Activated naive CD8-positive, alpha-beta T cell treated with anti-CD3 and anti-CD28 coated beads, Interleukin-2, amount 10 ng/mL, durations not matched to agents 7 days and 5 days (primary cell): Measurements from ENCODE around the gene CECR2. TPM values are rescaled to one million over a fixed set of nuclear protein-coding genes. Genes with fewer than 3 reads are reported as not detected.
A peak's percentile ranks its signal among the peaks of the same experiment; 100 is the strongest.

ENCODE experiments used
- ATAC-seq: fragments of 150-1000 bp; cut with Tn5 transposase; one replicate; pipeline ENCODE4 v1.10.0; 2021; ENCODE audit warnings: low read depth, moderate library complexity
- POLR2A ChIA-PET: fragments of 350-600 bp; sonication (Branson Sonifier 250); formaldehyde crosslinking; loops from one replicate; lab custom pipeline; 2021; ENCODE audit warnings: antibody characterized with exemption; lab: Charles Lee
- DNase-seq: peaks from one replicate; pipeline ENCODE4 v3.0.0; 2021
- H3K27ac Mint-ChIP-seq: one replicate; pipeline ENCODE4 v1.8.0; 2022; ENCODE audit warnings: mild to moderate bottlenecking, mixed read lengths
- H3K27me3 Mint-ChIP-seq: one replicate; pipeline ENCODE4 v1.8.0; 2022; ENCODE audit warnings: mild to moderate bottlenecking, moderate library complexity, mixed read lengths
- H3K36me3 Mint-ChIP-seq: one replicate; pipeline ENCODE4 v1.8.0; 2021; ENCODE audit warnings: mild to moderate bottlenecking, mixed read lengths
- H3K4me1 Mint-ChIP-seq: one replicate; pipeline ENCODE4 v1.8.0; 2021; ENCODE audit warnings: mixed read lengths
- H3K4me3 Mint-ChIP-seq: one replicate; pipeline ENCODE4 v1.8.0; 2022; ENCODE audit warnings: mild to moderate bottlenecking, moderate library complexity, mixed read lengths
- H3K9me3 Mint-ChIP-seq: one replicate; pipeline ENCODE4 v1.8.0; 2021; ENCODE audit warnings: mixed read lengths
- total RNA-seq, 2 experiments: library from RNA; stranded (reverse); gene quantifications; one replicate each; pipeline ENCODE4 v1.2.3, GENCODE V29; 2021

CECR2 gene
- total RNA-seq, result under 1 TPM in 1 of 2 experiments, not detected in 1; 0.06 TPM

DNA sequence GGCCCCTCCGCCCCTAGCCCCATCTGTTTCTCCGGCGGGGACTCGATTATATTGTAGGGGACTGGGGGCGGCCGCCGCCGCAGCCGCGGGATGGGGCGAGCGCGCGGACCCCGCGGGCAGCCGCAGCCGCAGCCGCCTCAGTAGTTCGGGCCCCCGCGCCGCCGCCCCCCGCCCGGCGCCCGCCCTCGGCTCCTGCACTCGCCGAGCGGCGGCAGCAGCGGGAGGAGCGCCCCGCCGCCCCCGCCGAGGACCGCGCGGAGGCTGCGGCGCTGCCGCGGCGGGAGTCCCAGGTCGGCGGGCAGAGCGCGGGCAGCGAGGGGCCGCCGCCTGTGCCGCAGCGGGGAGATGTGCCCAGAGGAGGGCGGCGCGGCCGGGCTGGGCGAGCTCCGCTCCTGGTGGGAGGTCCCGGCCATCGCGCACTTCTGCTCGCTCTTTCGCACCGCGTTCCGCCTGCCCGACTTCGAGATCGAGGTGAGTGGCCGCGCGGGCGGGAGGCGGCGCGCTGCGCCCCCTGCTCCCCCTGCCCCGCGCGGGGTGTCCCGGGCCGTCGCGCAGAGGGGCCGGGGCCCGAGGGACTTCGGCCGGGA, at the start of gene CECR2:
CECR2 (plus strand) TSS at position 22 of the 587 bp plus-strand sequence; CDS start at position 346, 324 bp downstream.
- peak; percentile 59 for ATAC-seq
- Mint-ChIP-seq H3K9me3 (no peaks in the 10 kb centered on the region), H3K36me3 (peaks cover 3% of the 10 kb centered on the region), H3K27ac (no peak within 1 kb of the TSS), H3K4me1 (peaks cover 21% of the 10 kb centered on the region), H3K4me3 (peak within 1 kb of the TSS; percentile 64), H3K27me3 (peaks cover 65% of the 10 kb centered on the region)
- POLR2A ChIA-PET, result no interaction called here
- DNase-seq, result peak; percentile 51

DNA sequence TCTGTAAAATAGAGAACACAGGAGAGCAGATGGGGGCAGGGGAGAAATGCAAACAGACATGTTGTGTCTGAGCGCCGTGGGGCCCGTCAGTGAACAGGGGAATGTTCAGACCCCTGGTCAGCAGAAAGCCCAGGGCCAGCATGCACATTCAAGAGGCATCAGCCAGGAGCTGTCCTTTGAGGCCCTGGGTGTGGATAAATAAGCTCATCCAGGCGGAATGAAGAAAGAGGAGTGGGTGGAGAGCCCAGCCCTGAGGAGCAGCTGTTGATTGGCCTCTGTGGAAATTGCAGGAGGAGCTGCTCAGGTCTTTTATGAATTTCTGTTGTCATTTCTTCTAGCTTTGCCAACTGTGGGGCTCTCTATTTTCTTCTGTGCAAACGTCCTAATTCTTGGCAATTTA, 49.7 kb upstream of the CECR2 start:
- no peak for ATAC-seq
- POLR2A ChIA-PET, result interaction anchor here (0.8 kb wide), 1 partner anchor 42 kb away, joined by 4 read pairs; no protein-coding TSS in a partner anchor
- Mint-ChIP-seq H3K36me3 (no peaks in the 10 kb centered on the region), H3K4me3 (no peak overlapping the region), H3K4me1 (no peaks in the 10 kb centered on the region), H3K27ac (no peak overlapping the region), H3K9me3 (no peaks in the 10 kb centered on the region), H3K27me3 (peaks cover 9% of the 10 kb centered on the region)
- no peak for DNase-seq

DNA sequence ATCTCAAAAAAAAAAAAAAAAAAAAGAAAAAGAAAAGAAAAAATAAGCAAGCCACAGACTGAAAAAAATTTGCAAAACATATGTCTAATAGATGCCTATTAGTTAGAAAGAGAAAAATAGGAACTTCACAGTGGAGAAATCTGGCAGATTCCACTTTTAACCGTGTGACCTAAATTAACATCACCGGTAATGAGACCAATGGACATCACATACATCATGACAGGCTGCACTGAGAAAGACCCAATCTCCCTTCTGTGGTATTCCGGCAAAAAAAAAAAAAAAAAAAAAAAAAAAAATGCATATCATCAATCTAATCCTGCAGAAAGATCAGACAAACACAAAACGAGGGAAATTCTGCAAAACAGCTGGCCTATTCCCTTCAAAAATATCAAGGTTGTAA, 46.7 kb upstream of the CECR2 start:
- no peaks in the 10 kb centered on the region for H3K9me3 Mint-ChIP-seq
- no peak overlapping the region for H3K4me3 Mint-ChIP-seq
- H3K27ac Mint-ChIP-seq, result no peak overlapping the region
- no peak for ATAC-seq
- no peak for DNase-seq
- H3K36me3 Mint-ChIP-seq, result no peaks in the 10 kb centered on the region
- POLR2A ChIA-PET, result no interaction called here
- H3K27me3 Mint-ChIP-seq, result peaks cover 11% of the 10 kb centered on the region
- H3K4me1 Mint-ChIP-seq, result no peaks in the 10 kb centered on the region

DNA sequence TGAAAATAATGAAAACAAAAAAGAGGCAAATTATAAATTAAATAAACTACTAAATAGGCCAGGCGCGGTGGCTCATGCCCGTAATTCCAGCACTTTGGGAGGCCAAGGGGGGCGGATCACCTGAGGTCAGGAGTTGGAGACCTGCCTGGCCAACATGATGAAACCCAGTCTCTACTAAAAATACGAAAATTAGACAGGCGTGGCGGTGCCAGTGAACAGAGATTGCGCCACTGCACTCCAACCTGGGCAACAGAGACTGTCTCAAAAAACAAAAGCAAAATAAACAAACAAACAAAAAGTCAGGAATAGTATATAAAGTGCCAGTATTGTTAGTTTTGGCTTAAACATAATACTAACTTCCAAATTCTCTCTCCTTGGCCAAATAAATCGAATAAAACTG, 37.6 kb upstream of the CECR2 start:
- no peaks in the 10 kb centered on the region for H3K9me3 Mint-ChIP-seq
- peaks cover 5% of the 10 kb centered on the region for H3K27me3 Mint-ChIP-seq
- no peak overlapping the region for H3K4me3 Mint-ChIP-seq
- POLR2A ChIA-PET, result no interaction called here
- H3K27ac Mint-ChIP-seq, result no peak overlapping the region
- DNase-seq, result no peak
- no peaks in the 10 kb centered on the region for H3K36me3 Mint-ChIP-seq
- H3K4me1 Mint-ChIP-seq, result no peaks in the 10 kb centered on the region
- no peak for ATAC-seq

DNA sequence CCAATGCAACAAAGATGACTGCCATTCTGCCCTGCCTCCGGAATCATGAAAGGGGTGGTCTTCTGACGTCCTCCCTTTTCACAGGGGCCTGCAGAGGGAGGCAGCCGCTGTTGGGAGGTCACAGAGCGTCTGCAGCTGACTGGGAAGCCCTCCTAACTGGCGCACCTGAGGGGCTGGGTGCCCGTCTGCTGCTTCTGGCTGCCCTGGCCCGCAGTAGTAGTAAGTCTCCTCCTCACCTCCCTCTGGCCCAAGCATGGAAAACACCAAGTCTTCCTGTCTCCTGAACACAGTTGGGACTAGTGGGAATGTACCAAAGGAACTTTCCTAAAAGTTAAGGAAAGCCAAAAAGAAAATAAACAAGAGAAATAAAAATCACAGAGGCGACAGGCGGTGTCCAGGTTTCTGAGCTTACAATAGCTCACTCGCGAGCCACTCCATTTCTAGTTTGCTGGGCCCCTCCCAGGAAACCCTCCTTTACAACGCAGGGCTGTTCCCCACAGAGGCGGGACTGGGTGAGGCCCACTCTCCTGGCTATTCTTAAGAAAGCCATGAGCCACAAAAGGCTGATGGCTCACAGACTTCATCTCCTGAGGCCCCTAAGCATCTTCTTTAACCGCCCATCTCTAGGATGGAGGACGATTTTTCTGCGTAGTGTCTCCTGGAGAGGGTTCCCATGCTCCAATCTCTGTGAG, 37.0 kb upstream of the CECR2 start:
- H3K9me3 Mint-ChIP-seq, result no peaks in the 10 kb centered on the region
- ATAC-seq, result no peak
- H3K4me1 Mint-ChIP-seq, result no peaks in the 10 kb centered on the region
- H3K27ac Mint-ChIP-seq, result no peak overlapping the region
- DNase-seq, result no peak
- H3K4me3 Mint-ChIP-seq, result no peak overlapping the region
- no peaks in the 10 kb centered on the region for H3K36me3 Mint-ChIP-seq
- H3K27me3 Mint-ChIP-seq, result peaks cover 5% of the 10 kb centered on the region
- POLR2A ChIA-PET, result no interaction called here

DNA sequence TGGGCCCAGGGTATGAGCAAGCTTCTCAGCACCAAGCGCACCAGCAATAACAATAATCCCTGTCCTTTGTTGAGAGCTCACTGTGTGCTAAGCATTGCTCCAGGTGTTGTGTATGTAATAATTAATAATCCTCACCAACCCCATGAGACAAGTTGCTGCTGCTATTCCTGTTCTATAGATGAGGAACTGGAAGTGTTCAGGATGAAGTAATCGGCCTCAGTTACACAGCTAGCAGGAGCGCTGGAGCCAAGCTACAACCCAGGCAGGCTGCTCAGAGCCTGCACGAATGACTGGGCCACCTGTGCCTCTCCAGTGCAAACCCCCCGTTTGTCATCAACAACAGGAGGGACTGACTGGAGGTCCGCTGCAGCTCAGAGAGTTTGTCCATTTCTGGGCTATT, 35.2 kb upstream of the CECR2 start:
- no peak overlapping the region for H3K27ac Mint-ChIP-seq
- no peak overlapping the region for H3K4me3 Mint-ChIP-seq
- H3K9me3 Mint-ChIP-seq, result no peaks in the 10 kb centered on the region
- ATAC-seq (no peak), DNase-seq (no peak)
- no peaks in the 10 kb centered on the region for H3K4me1 Mint-ChIP-seq
- H3K27me3 Mint-ChIP-seq, result peaks cover 7% of the 10 kb centered on the region
- POLR2A ChIA-PET, result no interaction called here
- H3K36me3 Mint-ChIP-seq, result no peaks in the 10 kb centered on the region

DNA sequence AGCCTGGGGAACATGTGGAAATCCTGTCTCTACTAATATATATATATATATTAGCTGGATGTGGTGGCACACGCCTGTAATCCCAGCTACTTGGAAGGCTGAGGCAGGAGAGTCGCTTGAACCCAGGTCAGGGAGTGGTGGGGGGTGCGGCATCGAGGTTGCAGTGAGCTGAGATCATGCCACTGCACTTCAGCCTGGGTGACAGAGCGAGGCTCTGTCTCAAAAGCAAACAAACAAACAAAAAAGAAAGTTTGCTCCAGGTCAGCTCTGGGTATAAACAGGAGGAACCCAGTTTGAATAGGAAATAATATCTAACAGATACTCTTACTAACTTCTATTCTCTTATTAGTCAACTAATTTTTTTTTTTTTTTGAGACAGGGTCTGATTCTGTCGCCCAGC, 34.3 kb upstream of the CECR2 start:
- no peak overlapping the region for H3K27ac Mint-ChIP-seq
- no peaks in the 10 kb centered on the region for H3K4me1 Mint-ChIP-seq
- POLR2A ChIA-PET, result no interaction called here
- H3K36me3 Mint-ChIP-seq, result no peaks in the 10 kb centered on the region
- ATAC-seq, result no peak
- DNase-seq, result no peak
- no peak overlapping the region for H3K4me3 Mint-ChIP-seq
- H3K27me3 Mint-ChIP-seq, result peaks cover 7% of the 10 kb centered on the region
- H3K9me3 Mint-ChIP-seq, result no peaks in the 10 kb centered on the region

DNA sequence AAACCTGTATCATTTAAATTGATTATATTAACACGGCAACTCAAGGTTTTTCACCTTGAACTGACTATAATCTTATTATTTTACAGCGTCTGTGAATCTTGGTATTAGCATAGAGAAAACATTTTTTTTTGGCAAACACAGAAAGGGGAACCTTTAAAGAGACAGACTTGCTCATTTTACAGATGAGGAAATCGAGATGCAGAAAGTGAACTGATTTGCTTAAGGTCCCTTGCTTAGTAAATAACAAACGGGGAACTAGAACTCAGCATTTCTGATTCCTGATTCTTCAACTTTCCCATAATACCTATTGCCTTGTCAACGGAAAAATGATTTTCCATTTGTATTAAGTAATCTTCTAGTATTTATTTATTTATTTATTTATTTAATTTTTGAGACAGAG, 33.2 kb upstream of the CECR2 start:
- DNase-seq (no peak), ATAC-seq (no peak)
- Mint-ChIP-seq H3K27me3 (peaks cover 7% of the 10 kb centered on the region), H3K4me3 (no peak overlapping the region), H3K4me1 (no peaks in the 10 kb centered on the region), H3K27ac (no peak overlapping the region), H3K36me3 (no peaks in the 10 kb centered on the region), H3K9me3 (no peaks in the 10 kb centered on the region)
- POLR2A ChIA-PET, result no interaction called here

DNA sequence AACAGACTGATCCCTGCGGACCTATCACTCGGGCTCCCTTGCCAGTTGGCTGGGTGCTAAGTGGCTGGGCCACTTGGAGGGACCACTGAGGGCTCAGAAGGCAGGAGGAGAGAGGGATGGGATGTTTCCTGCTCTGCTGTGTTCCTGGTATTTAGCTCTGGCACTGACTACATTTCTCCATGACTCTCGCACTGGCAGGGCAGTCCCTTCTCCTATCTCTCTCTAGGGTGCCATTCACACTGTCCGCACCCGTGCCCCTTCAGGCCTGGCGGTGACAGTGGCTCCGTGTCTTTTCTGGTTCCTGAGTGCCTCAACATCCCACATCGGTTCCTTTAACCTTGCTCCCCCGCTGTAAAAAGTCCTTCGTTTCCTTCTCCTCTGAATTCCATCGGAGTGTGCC, 31.6 kb upstream of the CECR2 start:
- POLR2A ChIA-PET, result no interaction called here
- no peaks in the 10 kb centered on the region for H3K4me1 Mint-ChIP-seq
- H3K27ac Mint-ChIP-seq, result no peak overlapping the region
- H3K27me3 Mint-ChIP-seq, result peaks cover 5% of the 10 kb centered on the region
- no peak for DNase-seq
- no peaks in the 10 kb centered on the region for H3K36me3 Mint-ChIP-seq
- no peaks in the 10 kb centered on the region for H3K9me3 Mint-ChIP-seq
- no peak overlapping the region for H3K4me3 Mint-ChIP-seq
- ATAC-seq, result no peak

DNA sequence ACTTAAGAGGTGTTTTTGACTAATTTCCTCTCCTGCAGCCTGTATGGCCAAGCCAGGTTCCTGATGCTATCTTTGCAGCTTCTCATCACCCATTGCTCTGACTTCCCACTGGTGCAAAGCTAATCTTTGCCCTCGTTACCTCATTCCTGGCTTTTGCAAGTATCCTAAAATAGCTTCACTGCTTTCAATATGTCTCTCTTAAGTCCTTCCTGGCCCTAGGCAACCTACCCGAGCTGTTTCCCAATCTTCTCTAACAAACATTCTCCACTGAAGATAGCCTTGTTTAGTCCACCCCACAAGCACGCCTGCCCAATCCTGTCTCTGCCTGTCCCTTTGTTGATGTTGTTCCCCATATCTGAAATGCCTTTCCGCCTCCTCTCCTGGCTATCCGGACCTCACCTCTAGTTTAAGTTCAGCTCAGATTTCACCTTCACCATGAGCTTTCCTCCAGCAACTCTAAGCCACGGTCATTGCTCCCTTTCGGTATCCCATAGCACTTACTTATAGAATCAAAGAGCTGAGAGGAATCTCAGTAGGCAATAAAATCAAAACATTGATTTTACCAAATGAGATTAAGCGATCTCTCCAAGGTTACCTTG, 30.1 kb upstream of the CECR2 start:
- Mint-ChIP-seq H3K36me3 (no peaks in the 10 kb centered on the region), H3K4me3 (no peak overlapping the region), H3K4me1 (no peaks in the 10 kb centered on the region), H3K27me3 (peaks cover 5% of the 10 kb centered on the region), H3K9me3 (no peaks in the 10 kb centered on the region), H3K27ac (no peak overlapping the region)
- ATAC-seq (no peak), DNase-seq (no peak)
- POLR2A ChIA-PET, result no interaction called here

DNA sequence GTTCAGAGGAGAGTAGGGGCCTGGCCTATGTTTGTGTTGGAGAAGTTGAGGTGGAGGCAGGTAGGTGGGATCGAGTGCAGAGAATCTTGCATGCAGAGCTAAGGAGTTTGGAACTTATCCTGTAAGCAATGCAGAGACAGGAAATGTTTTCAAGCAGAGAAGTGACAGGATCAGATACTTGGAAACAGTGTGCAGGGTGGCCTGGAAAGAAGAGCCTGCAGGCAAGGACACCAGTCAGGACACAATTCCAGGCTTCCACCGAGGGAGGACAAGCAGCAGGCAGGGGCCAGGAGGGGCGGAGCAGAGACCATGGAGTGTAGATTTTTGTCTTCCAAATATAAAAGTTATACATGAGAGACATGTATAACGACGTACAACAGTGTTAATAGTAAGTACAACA, 26.9 kb upstream of the CECR2 start:
- H3K4me1 Mint-ChIP-seq, result no peaks in the 10 kb centered on the region
- H3K9me3 Mint-ChIP-seq, result no peaks in the 10 kb centered on the region
- no peaks in the 10 kb centered on the region for H3K36me3 Mint-ChIP-seq
- no peak for DNase-seq
- H3K27ac Mint-ChIP-seq, result no peak overlapping the region
- peaks cover 2% of the 10 kb centered on the region for H3K27me3 Mint-ChIP-seq
- H3K4me3 Mint-ChIP-seq, result no peak overlapping the region
- ATAC-seq, result no peak
- POLR2A ChIA-PET, result no interaction called here

DNA sequence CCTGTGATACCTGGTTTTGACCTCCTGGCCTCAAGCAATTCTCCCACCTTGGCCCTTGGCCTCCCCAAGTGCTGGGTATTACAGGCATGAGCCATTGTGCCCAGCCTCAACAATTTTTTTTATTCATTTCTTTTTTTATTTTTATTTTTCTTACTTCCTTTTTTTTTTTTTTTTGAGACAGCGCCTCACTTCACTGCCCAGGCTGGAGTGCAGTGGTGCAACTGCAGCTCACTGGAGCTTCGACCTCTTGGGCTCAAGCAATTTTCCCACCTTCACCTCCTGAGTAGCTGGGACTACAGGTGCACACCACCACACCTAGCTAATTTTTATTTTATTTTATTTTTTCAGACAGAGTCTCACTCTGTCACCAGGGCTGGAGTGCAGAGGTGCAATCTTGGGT, 25.5 kb upstream of the CECR2 start:
- no peak for DNase-seq
- no peaks in the 10 kb centered on the region for H3K4me1 Mint-ChIP-seq
- POLR2A ChIA-PET, result no interaction called here
- peaks cover 2% of the 10 kb centered on the region for H3K27me3 Mint-ChIP-seq
- H3K27ac Mint-ChIP-seq, result no peak overlapping the region
- ATAC-seq, result no peak
- H3K36me3 Mint-ChIP-seq, result no peaks in the 10 kb centered on the region
- no peaks in the 10 kb centered on the region for H3K9me3 Mint-ChIP-seq
- H3K4me3 Mint-ChIP-seq, result no peak overlapping the region

DNA sequence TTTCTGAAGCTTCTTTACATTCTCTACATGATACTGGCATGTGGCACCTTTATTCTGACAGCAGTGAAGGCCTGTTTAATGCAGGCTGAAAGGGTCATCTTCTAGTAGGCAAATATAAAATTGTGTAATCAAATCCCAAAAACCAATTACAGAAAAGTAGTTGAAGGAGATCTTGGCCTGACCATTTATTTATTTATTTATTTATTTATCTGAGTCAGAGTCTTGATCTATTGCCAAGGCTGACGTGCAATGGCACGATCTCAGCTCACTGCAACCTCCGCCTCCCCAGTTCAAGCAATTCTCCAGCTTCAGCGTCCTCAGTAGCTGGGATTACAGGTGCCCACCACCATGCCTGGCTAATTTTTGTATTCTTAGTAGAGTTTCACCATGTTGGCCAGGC, 22.7 kb upstream of the CECR2 start:
- Mint-ChIP-seq H3K27me3 (peaks cover 9% of the 10 kb centered on the region), H3K9me3 (no peaks in the 10 kb centered on the region), H3K27ac (no peak overlapping the region), H3K4me1 (no peaks in the 10 kb centered on the region), H3K4me3 (no peak overlapping the region), H3K36me3 (no peaks in the 10 kb centered on the region)
- DNase-seq (no peak), ATAC-seq (no peak)
- POLR2A ChIA-PET, result no interaction called here

DNA sequence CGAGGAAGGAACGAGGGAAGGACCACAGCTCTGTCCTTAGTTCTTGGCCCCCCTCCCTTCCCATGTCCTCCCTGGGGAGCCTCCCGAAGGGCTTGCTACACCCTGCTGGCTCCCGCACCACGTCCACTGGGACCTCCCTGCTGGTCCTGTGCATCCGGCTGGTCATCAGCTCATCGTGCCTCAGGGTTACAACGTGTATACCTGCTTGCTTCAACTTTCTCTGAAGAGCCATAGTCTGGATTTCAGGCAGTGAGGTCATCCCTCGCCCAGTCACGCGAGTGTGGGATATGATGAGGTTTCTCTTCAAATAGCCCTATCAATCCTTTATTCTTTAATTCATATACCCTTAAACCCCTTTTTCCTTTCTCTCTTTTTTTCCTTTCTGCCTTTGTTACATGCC, 21.5 kb upstream of the CECR2 start:
- no peak for ATAC-seq
- POLR2A ChIA-PET, result no interaction called here
- DNase-seq, result no peak
- Mint-ChIP-seq H3K4me1 (no peaks in the 10 kb centered on the region), H3K36me3 (no peaks in the 10 kb centered on the region), H3K9me3 (no peaks in the 10 kb centered on the region), H3K27ac (no peak overlapping the region), H3K4me3 (no peak overlapping the region), H3K27me3 (peaks cover 9% of the 10 kb centered on the region)
